ENCODE measurements around the gene GLCE.

GRCh38 chr15:69150336-69150735 is 10.1 kb upstream of the GLCE start:
- TF ChIP-seq PREB (CRISPR knock-in tag; IDR thresholded peaks at IDR 0.05; ENCODE audit: borderline replicate concordance) (no peak), ATF3 (CRISPR knock-in tag; conservative IDR thresholded peaks at IDR 0.05) (no peak), CTCF (IDR thresholded peaks at IDR 0.05) (no peak), NR2C2 (CRISPR knock-in tag; IDR thresholded peaks at IDR 0.05) (no peak), ZNF281 (CRISPR knock-in tag; IDR thresholded peaks at IDR 0.05) (no peak), ZNF512 (CRISPR knock-in tag; IDR thresholded peaks at IDR 0.05; ENCODE audit: borderline replicate concordance) (no peak), TEAD4 (CRISPR knock-in tag; IDR thresholded peaks at IDR 0.05) (no peak)
- TF ChIP-seq, protein P1, sequence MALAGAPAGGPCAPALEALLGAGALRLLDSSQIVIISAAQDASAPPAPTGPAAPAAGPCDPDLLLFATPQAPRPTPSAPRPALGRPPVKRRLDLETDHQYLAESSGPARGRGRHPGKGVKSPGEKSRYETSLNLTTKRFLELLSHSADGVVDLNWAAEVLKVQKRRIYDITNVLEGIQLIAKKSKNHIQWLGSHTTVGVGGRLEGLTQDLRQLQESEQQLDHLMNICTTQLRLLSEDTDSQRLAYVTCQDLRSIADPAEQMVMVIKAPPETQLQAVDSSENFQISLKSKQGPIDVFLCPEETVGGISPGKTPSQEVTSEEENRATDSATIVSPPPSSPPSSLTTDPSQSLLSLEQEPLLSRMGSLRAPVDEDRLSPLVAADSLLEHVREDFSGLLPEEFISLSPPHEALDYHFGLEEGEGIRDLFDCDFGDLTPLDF (CRISPR knock-in tag; IDR thresholded peaks at IDR 0.05) = no peak
- TF ChIP-seq, protein P2, sequence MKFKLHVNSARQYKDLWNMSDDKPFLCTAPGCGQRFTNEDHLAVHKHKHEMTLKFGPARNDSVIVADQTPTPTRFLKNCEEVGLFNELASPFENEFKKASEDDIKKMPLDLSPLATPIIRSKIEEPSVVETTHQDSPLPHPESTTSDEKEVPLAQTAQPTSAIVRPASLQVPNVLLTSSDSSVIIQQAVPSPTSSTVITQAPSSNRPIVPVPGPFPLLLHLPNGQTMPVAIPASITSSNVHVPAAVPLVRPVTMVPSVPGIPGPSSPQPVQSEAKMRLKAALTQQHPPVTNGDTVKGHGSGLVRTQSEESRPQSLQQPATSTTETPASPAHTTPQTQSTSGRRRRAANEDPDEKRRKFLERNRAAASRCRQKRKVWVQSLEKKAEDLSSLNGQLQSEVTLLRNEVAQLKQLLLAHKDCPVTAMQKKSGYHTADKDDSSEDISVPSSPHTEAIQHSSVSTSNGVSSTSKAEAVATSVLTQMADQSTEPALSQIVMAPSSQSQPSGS (CRISPR knock-in tag; IDR thresholded peaks at IDR 0.05; ENCODE audit: borderline replicate concordance, low read depth) = no peak

Data from WTC11 (cell line).